GM12874 (cell line): ENCODE data around the gene NR3C2.

ENCODE experiments used
- TF ChIP-seq, protein P1 (sequence below): IDR thresholded peaks from 2 replicates; pipeline ENCODE4 v1.5.1; 2011; ENCODE audit warnings: low read depth, mild to moderate bottlenecking, control low read depth, low read length, moderate library complexity; ENCODE audit not compliant: insufficient read depth

The NR3C2 gene

DNA sequence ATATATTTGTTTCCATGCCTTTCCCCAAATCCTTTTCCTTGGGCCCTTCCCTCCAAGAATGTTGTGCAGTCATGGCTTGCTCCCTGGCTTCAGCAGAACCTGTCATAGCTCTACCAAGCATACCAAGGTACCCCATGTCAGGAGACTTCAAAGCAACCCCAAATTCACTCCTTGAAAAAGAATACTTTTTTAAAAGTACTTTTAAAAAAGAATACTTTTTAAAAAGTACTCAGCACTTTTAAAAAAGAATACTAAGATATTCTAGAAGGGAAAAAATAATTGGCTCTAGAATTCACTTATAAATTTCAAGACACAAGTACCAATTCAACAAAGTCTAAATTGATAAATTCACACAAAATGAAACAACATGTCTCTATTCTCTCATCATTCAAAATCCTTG lies 76.0 kb downstream of the NR3C2 start:
- TF ChIP-seq, protein P1, sequence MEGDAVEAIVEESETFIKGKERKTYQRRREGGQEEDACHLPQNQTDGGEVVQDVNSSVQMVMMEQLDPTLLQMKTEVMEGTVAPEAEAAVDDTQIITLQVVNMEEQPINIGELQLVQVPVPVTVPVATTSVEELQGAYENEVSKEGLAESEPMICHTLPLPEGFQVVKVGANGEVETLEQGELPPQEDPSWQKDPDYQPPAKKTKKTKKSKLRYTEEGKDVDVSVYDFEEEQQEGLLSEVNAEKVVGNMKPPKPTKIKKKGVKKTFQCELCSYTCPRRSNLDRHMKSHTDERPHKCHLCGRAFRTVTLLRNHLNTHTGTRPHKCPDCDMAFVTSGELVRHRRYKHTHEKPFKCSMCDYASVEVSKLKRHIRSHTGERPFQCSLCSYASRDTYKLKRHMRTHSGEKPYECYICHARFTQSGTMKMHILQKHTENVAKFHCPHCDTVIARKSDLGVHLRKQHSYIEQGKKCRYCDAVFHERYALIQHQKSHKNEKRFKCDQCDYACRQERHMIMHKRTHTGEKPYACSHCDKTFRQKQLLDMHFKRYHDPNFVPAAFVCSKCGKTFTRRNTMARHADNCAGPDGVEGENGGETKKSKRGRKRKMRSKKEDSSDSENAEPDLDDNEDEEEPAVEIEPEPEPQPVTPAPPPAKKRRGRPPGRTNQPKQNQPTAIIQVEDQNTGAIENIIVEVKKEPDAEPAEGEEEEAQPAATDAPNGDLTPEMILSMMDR, result no peak

DNA sequence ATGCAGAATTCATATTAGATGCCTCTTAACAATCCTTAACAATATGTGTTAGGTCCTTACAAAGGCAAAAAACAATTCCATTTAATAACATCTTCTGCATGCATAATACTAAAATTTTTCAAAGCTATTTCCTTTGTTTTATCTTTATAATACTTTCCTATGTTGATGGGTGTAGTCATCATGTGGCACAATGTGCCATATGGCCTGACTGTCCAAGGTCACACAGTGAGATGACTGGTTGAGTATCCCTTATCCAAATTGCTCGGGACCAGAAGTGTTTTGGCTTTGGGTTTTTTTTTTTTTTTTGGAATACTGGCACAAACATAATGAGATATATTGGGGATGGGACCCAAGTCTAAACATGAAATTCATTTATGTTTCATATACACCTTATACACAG lies 77.7 kb downstream of the NR3C2 start:
- TF ChIP-seq, protein P1, result no peak

DNA sequence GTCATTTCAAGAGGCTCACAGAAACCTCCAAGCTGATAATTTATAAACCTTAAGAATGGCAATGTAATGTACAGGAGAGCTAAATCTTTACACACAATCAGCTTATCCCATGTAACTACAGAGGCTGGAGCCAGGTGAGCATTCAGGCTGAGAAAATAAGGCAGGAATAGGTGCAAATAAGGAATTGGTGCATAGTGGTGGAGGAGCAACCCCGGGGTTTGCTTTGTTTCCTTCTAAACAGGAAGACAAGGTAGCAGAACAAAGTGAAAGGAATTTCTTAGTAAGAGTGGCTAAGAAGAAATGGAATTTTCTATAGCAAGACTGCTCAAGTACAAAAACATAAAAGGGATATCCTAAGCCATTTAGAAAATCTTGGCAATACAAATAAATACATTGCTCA lies 82.4 kb downstream of the NR3C2 start:
- TF ChIP-seq, protein P1, result no peak

DNA sequence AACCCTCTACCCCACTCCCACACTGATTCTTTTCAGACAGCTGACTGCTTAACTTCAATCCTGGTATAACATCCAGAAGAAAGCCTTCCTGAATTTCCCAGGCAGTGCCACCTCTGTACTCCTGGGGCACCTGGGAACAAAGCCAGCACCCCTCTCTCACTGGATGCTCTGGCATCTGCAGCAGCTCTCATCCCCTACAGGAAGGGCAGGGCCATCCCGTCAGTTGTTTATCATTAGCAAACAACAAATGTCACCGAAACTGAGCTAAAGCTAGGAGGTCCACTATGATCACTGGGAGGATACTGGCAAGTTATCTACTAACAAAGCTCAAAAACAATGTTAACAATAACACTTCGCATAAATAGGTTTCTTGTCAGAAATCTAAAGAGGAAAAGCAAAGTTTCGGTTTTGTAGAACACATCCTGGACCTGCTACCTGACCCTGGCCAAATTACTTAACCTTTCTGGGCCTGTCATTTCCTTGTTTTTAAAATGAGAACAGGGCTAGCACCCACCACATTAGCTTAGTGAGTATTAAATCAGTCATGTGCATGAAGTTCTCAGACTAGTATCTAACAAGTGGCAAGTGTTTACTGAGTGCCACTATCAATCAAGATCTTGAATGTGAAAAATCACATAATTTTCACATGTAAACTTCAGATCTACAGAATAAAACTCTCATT lies 86.6 kb downstream of the NR3C2 start:
- TF ChIP-seq, protein P1, result no peak

DNA sequence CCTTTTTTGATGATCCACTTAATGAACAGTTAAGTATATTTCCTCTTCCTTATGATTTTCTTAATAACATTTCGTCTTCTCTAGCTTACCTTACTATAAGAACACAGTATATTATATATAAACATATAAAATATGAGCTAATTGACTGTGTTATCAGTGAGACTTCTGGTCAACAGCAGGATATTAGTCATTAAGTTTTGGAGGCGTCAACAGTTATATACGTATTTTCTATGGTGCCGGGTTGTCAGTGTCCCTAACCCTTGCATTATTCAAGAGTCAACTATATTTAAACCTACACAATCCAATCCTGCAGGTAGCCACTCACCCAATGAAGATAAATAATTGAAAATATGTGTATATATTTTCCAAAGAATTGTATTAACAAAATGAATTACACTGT lies 88.0 kb downstream of the NR3C2 start:
- TF ChIP-seq, protein P1, result no peak

DNA sequence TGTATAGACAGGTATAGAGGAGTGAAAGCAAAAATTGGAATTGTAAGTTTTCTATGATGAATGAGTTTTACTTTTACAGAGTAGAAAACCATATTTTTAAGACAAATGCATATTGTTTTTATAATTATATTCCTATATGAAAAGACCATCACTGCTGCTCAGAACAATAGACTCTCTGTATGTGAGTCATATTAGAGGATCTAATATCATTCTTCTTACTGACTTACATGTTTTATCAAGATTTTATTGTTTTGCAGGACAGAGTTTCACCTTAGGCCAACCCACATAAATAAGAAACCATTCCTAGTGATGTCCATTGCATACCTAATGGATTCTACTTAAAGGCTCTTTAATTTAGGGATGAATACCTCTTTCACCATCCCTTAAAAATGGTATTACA lies 88.6 kb downstream of the NR3C2 start:
- TF ChIP-seq, protein P1, result no peak

DNA sequence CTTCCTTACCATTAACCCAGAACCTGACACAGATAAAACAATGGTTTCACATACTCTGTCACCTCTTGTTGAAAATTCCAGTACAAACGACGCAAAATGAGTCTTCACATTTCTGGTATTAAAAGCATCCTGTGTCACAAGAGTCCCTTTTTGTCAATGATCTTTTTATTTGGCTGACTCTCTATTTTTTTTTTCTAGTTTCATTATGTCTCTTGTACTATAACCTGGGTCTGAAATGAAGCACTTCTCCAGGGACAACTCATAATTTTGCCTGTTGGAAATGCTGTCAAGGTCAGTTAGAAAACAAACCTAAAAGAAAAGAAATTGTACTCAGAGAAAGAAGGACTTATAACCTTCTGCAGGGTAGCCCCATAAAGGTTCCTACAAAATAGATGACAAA lies 93.1 kb downstream of the NR3C2 start:
- TF ChIP-seq, protein P1, result no peak
